Thyroid gland (tissue), 4 donors: ENCODE data around the gene OXT.

Experiments used
- CTCF ChIP-seq, 6 experiments: fragments of 200-600 bp in 3 of 6; fragments of 450-650 bp in 3 of 6; sonication (generic) in 3 of 6; IDR thresholded peaks; one replicate each; pipeline ENCODE4 v1.5.1; 2016 to 2019; ENCODE audit warnings: antibody characterized with exemption in 6 of 6, mild to moderate bottlenecking in 2 of 6, inconsistent platforms in 1 of 6, moderate library complexity in 1 of 6
- POLR2A ChIP-seq, 2 donors: fragments of 450-650 bp; IDR thresholded peaks; one replicate each; pipeline ENCODE4 v1.6.1; 2017; ENCODE audit warnings: antibody characterized with exemption in 2 of 2, mild to moderate bottlenecking in 2 of 2, moderate library complexity in 1 of 2

GRCh38 chr20:3100480-3100879, 29.1 kb downstream of the OXT start:
- TF ChIP-seq CTCF (IDR thresholded peaks at IDR 0.05) (no peak), POLR2A (IDR thresholded peaks at IDR 0.05) (no peak)
